ENCODE data around the gene SLAMF1.

SLAMF1 gene

GRCh38 chr1:160669276-160669675 lies 22.4 kb upstream of the SLAMF1 start:
- no peak overlapping the region for H3K4me3 ChIP-seq (ENCODE audit: low read length)
- H2AFZ ChIP-seq (ENCODE audit: low read depth, low read length) = no peak overlapping the region
- H3K9me3 ChIP-seq (ENCODE audit: insufficient read depth, low read length) = peaks cover 9% of the 10 kb centered on the region
- no peaks in the 10 kb centered on the region for H3K27me3 ChIP-seq (ENCODE audit: low read depth, low read length)
- no peak overlapping the region for H3K4me2 ChIP-seq (ENCODE audit: low read length)
- H3K9ac ChIP-seq (ENCODE audit: low read length) = no peak overlapping the region
- no peak overlapping the region for H3K27ac ChIP-seq (ENCODE audit: low read length)
- no peaks in the 10 kb centered on the region for H4K20me1 ChIP-seq (ENCODE audit: insufficient read depth, low read length)
- H3K4me1 ChIP-seq (ENCODE audit: low read length) = peaks cover 41% of the 10 kb centered on the region
- no peaks in the 10 kb centered on the region for H3K79me2 ChIP-seq (ENCODE audit: low read length)
- no peaks in the 10 kb centered on the region for H3K36me3 ChIP-seq (replicated peaks; ENCODE audit: low read depth, low read length)
- TF ChIP-seq CTCF (IDR thresholded peaks at IDR 0.05; ENCODE audit: low read depth, low read length) = no peak

GRCh38 chr1:160667896-160668295 lies 21.1 kb upstream of the SLAMF1 start:
- Histone ChIP-seq H3K27me3 (ENCODE audit: low read depth, low read length) (no peaks in the 10 kb centered on the region), H4K20me1 (ENCODE audit: insufficient read depth, low read length) (no peaks in the 10 kb centered on the region), H2AFZ (ENCODE audit: low read depth, low read length) (no peak overlapping the region), H3K4me1 (ENCODE audit: low read length) (peaks cover 40% of the 10 kb centered on the region), H3K4me3 (ENCODE audit: low read length) (no peak overlapping the region), H3K79me2 (ENCODE audit: low read length) (no peaks in the 10 kb centered on the region), H3K9me3 (ENCODE audit: insufficient read depth, low read length) (peaks cover 9% of the 10 kb centered on the region), H3K27ac (ENCODE audit: low read length) (no peak overlapping the region), H3K9ac (ENCODE audit: low read length) (no peak overlapping the region), H3K36me3 (replicated peaks; ENCODE audit: low read depth, low read length) (no peaks in the 10 kb centered on the region), H3K4me2 (ENCODE audit: low read length) (no peak overlapping the region)
- TF ChIP-seq EZH2phosphoT487 (IDR thresholded peaks at IDR 0.05; ENCODE audit: low read depth) (no peak), CTCF (IDR thresholded peaks at IDR 0.05; ENCODE audit: low read depth, low read length) (no peak)

- Histone ChIP-seq H3K4me3 (ENCODE audit: low read length) (no peak overlapping the region), H3K27me3 (ENCODE audit: low read depth, low read length) (no peaks in the 10 kb centered on the region), H3K27ac (ENCODE audit: low read length) (no peak overlapping the region), H3K79me2 (ENCODE audit: low read length) (no peaks in the 10 kb centered on the region), H3K36me3 (replicated peaks; ENCODE audit: low read depth, low read length) (no peaks in the 10 kb centered on the region), H3K9ac (ENCODE audit: low read length) (no peak overlapping the region), H2AFZ (ENCODE audit: low read depth, low read length) (no peak overlapping the region), H3K9me3 (ENCODE audit: insufficient read depth, low read length) (peaks cover 9% of the 10 kb centered on the region), H4K20me1 (ENCODE audit: insufficient read depth, low read length) (no peaks in the 10 kb centered on the region), H3K4me1 (ENCODE audit: low read length) (peaks cover 32% of the 10 kb centered on the region), H3K4me2 (ENCODE audit: low read length) (no peak overlapping the region)
- TF ChIP-seq CTCF (IDR thresholded peaks at IDR 0.05; ENCODE audit: low read depth, low read length) (no peak), EZH2phosphoT487 (IDR thresholded peaks at IDR 0.05; ENCODE audit: low read depth) (no peak)
Measured at GRCh38 chr1:160666079-160666442, 19.2 kb upstream of the SLAMF1 start.

- Histone ChIP-seq H3K27ac (ENCODE audit: low read length) (peak overlapping the region; percentile 62; the same call in 1 of the 2 replicates), H3K4me3 (ENCODE audit: low read length) (no peak overlapping the region), H3K36me3 (replicated peaks; ENCODE audit: low read depth, low read length) (no peaks in the 10 kb centered on the region), H3K27me3 (ENCODE audit: low read depth, low read length) (no peaks in the 10 kb centered on the region), H3K79me2 (ENCODE audit: low read length) (no peaks in the 10 kb centered on the region), H2AFZ (ENCODE audit: low read depth, low read length) (0 out of 2 replicates have a peak overlapping the region, but pooled peaks have one; percentile 8), H3K9ac (ENCODE audit: low read length) (no peak overlapping the region), H4K20me1 (ENCODE audit: insufficient read depth, low read length) (no peaks in the 10 kb centered on the region), H3K4me1 (ENCODE audit: low read length) (peaks cover 32% of the 10 kb centered on the region), H3K4me2 (ENCODE audit: low read length) (peak overlapping the region; percentile 52), H3K9me3 (ENCODE audit: insufficient read depth, low read length) (peaks cover 9% of the 10 kb centered on the region)
- no peak for TF ChIP-seq EZH2phosphoT487 (IDR thresholded peaks at IDR 0.05; ENCODE audit: low read depth)
- TF ChIP-seq CTCF (IDR thresholded peaks at IDR 0.05; ENCODE audit: low read depth, low read length) = no peak
Measured at GRCh38 chr1:160665330-160666078, 18.7 kb upstream of the SLAMF1 start.
